ENCODE data around the gene INHBA.

- TF ChIP-seq TAF1 (IDR thresholded peaks at IDR 0.05; ENCODE audit: low read depth) (no peak), MAX (IDR thresholded peaks at IDR 0.05) (no peak)
Measured at GRCh38 chr7:41652267-41652666, 50.6 kb downstream of the INHBA start.
